DMS53 (cell line): ENCODE results near the gene BMERB1.
"Not testable (repeated sequence)": the region's sequence is repeated elsewhere in the genome, so short reads cannot be mapped to it uniquely, and the experiment has no call there.

ENCODE experiments used
- DNase-seq: peaks from one replicate; lab custom pipeline; 2025; lab: John Stamatoyannopoulos, UW

BMERB1 gene

DNA sequence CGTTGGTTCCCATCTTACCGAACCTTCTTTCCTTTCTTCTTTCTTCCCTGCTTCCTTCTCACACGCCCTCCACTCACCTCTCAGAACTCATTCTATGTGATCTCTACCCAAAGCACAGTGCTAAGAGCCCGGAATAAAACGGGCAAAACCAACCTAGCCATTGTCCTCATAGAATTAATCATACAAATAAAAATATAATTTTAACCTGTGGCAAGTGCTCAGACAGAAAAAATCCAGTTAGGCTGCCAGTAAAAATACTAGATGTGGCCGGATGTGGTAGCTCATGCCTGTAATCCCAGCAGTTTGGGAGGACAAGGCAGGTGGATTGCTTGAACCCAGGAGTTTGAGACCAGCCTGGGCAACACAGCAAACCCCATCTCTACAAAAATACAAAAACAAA lies 27.0 kb downstream of the BMERB1 start:
- DNase-seq = no peak

DNA sequence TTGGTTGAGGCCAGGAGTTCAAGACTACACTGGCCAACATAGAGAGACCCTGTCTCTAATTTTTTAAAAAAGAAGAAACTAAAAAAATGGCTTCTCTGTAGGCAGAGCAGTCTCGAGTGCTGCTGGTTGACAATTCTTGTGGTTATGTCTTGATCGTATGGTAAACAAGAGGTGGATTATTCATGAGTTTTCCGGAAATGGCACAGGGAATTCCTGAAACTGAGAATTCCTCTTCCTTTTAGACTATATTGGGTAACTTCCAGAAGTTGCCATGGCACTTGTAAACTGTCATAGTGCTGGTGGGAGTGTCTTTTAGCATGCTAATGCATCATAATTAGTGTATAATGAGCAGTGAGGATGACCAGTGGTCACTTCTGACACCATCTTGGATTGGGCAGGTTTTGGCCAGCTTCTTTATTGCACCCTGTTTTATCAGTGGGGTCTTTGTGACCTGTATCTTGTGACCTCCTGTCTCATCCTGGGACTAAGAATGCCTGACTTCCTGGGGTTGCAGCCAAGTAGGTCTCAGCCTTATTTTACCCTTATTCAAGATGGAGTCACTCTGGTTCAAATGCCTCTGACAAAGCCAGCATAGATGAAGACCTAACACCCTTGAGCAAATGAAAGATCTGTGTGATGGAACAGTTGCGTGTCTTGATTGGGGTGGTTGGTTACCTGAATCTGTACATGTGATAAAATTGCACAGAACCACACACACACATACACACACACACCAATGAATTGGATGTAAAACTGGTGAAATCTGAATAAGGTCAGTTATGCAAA lies 30.2 kb downstream of the BMERB1 start:
- DNase-seq = no peak

DNA sequence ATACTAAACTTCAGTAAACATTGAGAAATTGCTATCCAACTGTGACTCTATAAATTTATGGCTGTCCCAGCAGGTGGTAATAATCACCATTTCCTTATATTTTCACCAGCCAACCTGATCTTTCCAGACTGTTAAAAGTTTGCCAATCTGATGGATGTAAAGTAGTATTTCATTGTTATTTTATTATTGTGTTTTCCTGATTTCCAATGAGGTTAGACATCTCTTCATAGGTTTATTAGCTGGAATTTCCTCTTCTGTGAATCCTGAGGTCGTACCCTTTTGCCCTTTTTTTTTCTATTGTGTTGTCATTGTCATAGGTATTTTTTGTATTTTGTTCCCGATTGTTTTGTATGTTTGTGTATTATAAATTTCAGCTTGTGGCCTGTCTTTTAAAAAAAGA lies 31.7 kb downstream of the BMERB1 start:
- DNase-seq = no peak

DNA sequence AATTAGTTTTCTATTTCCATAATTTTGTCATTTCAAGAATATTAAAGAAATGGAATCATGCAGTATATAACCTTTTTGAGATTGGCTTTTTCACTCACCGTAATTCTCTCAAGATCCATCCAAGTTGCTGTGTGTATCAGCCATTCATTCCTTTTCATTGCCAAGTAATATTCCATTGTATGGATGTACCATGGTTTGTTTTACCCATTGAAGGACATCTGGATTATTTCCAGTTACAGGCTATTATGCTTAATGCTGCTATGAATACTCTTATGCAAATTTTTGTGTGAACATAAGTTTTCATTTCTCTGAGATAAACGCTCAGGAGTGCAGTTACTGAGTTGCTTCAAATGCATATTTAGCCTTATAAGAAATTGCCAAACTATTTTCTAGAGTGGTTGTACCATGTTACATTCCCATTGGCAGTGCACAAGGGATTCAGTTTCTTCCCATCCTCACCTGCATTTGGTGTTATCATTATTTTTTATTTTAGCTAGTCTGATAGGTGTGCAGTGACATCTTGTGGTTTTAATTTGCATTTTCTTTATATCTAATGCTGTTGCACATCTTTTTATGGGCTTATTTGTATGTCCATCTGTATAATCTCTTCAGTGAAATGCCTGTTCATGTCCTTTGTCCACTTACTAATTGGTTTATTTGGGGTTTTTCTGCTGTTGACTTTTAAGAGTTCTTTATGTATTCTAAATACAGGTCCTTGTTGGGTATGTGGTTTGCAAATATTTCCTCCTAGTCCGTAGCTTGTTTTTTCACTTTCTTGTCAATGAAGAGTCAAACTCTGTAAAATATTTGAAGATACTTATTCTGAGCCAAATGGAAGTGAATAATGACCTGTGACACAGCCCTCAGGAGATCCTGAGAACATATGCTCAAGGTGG lies 32.7 kb downstream of the BMERB1 start:
- DNase-seq = peak; percentile 38

DNA sequence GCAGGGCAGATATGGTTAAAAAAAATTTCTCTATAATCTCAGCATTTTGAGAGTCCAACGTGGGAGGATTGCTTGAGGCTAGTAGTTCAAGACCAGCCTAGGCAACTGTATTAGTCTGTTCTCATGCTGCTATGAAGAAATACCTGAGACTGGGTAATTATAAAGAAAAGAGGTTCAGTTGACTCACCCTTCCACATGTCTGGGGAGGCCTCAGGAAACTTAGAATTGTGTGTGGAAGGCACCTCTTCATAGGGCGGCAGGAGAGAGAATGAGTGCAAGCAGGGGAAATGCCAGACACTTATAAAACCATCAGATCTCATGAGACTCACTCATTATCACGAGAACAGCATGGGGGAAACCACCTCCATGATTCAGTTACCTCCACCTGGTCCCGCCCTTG lies 42.6 kb downstream of the BMERB1 start:
- not testable (repeated sequence) for DNase-seq

DNA sequence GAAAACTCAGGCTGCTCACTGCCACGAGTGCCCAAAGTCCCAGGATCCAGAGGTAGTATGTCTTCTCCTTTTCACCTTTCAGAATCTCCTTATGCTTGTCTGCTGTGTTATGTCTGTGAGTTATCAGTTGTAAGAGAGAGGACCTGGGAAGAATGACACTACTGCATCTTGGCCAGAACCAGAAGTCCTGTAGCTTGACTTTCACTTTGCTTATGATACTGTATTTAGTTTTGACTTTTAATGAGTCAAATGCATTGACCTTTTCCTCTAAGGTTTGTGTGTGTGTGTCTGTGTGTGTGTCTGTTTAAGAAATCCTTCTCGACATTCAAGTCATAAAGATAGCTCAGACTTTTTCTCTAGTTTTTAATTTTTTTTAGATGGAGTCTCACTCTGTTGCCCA lies 43.4 kb downstream of the BMERB1 start:
- DNase-seq = no peak

DNA sequence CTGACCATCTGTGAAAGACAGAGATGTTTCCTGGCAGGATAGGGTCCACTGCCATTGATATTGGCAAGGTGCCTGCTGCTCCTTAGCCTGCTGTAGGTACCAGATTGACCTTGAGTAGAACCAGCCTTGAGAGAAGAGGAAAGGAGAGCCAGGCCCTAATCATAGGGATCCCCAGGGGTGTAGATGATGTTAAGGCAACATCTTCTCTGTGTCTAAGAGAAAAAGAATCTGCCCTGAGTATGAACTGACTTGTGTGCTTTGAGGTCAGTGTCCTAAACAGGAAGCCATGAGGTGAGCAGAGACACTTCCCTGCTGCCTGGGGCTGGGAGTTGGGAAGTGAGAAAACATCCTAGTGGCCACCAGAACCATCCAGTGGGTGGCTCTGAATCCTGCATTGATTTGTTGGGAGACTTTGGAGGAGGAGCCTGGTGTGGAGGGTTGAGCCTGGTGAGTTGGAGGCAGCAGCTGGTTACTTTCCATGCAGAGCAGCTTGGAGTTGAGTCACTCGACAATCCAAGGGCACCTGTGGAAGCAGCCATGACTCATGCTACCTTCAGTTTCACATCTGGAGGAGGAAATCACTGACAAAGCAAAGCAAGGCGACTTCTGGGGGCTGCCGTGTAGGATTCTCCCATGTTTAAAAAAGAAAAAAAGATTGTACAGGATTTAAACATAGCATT lies 47.8 kb downstream of the BMERB1 start:
- peak; percentile 98 for DNase-seq

DNA sequence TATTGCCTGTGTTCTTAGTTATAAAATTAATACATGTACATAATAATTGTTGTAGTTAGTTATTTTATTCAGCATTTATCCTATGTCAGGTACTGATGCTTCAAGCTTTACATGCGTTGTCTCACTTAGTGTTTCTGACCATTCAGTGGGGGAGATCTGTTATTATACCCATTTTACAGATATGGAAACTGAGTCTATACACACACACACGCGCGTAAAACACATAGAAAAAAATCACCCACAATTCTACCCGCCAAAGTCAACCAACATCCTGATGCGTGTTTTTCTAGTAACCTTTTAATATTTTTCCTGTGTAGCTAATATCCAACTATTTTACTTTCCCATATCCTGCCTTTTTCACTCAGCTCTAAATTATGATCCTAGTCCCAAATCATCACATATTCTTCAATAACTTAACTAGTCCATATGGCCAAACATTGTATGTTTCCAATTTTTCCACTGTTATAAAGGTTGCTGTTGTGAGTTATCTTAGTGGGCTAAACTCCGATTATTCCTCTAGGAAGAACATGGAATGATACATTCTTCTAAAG lies 48.4 kb downstream of the BMERB1 start:
- DNase-seq = no peak

DNA sequence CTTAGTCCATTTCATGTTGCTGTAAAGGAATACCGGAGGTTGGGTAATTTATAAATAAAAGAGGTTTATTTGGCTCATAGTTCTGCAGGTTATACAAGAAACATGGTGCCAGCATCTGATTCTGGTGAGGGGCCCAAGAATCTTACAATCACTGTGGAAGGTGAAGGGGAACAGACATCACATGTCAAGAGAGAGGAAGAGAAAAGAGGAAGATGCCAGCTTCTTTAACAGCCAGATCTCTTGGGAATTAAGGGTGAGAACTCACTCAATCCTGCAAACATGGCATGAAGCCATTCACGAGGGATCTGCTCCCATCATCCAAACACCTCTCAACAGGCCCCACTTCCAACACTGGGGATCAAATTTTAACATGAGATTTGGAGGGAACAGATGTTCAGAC lies 49.5 kb downstream of the BMERB1 start:
- no peak for DNase-seq

DNA sequence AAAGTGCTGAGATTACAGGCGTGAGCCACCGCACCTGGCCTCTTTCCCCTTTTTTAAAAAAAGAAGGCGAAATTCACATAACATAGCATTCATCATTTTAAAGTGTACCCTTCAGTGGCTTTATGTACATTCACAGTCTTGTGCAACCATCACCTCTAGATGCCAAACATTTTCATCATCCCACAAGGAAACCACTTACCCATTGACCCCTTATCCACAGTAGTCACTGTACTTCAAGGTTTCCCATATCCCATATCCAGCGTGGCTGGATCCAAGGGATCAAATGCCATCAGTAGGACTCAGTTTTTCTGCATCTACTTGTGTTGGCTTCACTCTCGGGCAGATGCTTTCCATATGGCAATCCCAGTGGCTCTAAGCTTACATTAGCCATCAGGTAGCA lies 50.3 kb downstream of the BMERB1 start:
- DNase-seq = no peak

DNA sequence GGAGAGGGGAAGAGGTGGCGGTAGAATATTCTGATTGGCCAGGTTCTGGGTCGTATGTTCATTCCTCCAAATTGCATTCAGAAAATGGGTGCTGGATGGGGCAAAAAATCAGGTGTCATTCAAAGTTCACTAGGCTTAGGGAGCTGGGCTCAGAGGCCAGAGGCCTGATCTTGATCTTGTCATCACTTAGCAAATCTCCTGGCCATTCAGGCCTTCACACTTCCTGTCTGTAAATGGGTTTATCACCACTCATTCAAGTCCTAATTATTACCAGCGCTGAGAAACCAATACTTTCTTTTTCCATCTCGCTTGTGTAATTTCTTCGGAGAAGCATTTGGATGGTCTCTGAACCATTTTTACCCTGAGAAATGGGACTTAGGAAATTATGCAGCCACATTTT lies 50.8 kb downstream of the BMERB1 start:
- no peak for DNase-seq

DNA sequence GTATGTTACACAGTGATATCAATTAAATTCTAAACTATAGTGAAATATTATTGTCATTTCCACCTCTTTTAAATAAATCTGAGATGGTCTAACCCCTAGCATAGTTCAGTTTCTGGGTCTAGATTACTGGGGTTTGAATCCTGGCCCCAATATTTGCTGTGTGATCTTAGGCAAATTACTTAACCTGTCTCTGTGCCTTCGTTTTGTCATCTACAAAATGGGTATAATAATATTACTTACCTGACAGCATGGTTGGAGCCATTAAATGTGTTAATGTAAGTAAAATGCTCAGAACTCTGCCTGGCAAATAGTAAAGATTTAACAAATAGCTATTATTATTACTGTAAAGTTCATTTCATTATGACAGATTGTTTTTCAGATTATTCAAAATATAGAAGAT lies 52.3 kb downstream of the BMERB1 start:
- DNase-seq = no peak

DNA sequence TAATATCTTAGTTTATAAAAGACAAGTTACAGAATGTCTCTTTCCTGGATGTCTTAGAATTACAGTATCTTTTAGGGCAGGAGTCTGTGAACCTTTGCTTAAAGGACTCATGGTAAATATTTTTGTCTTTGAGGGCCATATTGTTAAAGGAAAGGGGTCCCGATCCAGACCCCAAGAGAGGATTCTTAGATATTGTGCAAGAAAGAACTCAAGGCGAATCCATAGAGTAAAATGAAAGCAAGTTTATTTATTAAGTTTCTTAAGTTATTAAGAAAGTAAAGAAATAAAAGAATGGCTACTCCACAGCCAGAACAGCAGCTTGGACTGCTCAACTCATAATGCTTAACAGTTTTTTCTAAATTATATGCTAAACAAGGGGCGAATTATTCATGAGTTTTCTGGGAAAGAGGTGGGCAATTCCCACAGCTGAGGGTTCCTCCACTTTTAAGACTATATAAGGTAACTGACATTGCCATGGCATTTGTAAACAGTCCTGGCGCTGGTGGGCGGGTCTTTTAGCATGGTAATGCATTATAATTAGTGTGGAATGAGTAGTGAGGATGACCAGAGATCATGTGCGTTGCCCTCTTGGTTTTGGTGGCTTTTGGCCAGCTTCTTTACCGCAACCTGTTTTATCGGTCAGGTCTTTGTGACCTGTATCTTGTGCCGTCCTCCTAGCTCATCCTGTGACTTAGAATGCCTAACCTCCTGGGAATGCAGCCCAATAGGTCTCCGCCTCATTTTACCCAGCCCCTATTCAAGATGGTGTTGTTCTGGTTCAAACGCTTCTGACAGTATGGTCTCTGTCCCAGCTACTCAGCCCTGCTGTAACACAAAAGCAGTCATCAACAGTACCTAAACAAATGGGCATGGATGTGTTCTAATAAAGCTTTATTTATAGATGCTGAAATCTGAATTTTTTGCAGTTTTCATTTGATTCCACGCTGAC lies 53.2 kb downstream of the BMERB1 start:
- no peak for DNase-seq

DNA sequence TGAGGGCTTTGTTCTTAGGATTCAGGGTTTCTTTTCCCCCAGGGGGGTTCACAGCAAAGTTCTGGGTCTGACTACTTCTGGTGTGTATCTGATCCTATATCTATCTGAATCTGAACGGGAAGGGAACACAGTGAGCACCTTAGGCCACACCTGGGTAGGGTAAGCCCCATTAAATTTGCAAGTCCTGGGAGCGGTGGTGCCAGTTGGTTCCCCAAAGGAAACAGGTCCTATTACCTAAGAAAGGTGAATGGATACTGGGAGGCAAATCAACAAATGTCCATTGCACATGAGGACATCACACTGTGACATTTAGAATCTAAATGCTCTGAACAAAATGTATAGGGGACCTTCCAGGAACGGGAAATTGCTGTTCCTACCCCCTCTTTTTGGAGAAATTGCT lies 54.6 kb downstream of the BMERB1 start:
- no peak for DNase-seq

DNA sequence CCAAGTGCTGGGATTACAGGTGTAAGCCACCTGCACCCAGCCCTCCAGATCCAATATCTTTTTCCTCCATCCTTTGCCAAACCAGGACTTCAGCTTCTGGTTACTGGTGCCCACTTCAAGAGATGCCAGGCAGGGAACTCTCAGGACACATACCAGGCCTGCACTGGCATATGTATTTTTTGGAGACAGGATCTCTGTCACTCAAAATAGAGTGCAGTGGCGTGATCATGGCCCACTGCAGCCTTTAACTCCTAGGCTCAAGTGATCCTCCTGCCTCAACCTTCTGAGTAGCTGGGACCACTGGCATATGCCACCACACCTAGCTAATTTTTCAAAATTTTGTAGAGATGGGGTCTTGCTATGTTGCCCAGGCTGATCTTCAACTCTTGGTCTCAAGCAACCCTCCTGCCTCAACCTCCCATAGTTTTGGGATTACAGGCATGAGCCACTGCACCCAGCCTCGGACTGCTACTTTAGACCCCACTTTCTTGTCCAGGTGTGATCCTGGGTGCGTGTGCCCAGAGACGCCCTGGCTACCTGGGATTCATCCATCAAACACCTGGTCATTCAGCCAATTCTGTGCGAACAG lies 55.8 kb downstream of the BMERB1 start:
- no peak for DNase-seq

DNA sequence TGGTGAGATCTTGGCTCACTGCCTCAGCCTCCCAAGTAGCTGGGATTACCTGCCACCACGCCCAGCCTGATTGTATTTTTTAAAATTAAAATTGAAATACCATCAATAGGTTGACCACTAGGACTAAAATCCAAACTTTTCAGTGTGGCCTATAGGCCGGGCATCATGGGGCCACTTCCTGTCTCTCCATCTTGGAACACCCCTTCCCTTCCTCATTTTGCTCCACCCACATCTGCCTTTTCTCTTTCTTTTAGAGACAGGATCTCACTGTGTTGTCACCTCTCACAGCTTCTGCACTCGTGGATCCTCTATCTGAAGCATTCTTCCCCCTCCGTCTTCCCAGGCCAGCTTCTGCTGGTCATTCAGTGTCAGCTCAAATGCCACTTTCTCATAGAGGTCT lies 57.0 kb downstream of the BMERB1 start:
- DNase-seq = no peak

DNA sequence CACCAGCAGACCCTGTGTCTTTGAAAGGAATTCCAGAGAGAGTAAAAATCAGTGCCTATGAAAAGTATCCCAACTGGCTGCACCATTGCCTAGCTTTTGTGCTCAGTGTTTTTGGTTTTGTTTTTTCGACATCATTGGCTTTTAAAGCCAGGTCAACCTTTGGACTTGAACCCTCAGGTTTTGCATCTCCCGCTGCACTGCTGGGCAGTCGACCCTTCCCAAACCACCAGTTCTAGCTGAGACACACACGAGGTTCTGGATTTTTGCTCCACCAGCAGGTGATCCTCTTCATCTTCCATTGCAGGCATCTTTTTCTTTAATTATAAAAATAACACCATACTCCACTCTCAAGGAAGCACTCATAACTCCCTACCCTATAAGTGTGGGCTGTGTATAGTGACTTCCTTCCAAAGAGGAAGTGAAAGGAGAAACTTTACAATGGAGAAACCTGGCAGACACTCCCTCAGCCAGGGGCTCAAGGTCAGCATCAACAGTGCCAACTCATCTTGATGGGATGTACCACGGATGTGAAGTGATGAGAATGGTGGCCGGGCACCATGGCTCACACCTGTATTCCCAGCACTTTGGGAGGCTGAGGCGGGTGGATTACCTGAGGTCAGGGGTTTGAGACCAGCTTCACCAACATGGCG lies 57.8 kb downstream of the BMERB1 start:
- DNase-seq = no peak

DNA sequence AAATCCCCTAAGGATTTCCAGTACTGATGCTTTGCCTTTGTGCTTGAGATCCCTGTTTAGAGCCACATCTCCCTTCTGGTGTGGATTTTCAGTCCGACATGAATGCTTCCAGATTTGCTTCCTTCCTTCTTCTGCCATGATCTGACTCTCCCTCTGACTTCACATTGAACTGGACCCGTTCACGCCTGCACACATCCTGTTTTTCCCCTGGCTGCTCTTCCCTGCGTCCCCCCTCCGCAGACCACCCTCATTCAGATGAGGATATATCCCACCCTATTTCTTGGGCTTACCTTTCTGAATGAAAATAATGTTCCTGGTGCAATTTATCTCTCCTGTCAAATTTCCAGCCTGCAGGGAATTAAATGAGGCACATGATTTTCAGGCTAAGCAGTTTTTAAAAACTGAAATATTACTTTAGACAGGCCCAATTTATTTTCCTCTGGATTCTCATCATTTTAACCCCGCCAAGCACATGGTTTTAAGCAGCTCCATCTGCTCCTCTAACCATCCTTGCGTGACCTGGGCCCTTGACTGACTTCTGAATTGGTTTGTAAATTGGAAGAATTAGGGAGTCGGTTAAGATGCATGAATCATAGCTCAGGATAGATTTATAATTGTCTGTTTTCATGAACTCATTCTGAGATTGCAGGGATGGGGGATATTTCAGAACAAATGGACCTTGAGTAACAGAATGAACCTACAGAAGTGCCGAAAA lies 59.2 kb downstream of the BMERB1 start:
- no peak for DNase-seq

DNA sequence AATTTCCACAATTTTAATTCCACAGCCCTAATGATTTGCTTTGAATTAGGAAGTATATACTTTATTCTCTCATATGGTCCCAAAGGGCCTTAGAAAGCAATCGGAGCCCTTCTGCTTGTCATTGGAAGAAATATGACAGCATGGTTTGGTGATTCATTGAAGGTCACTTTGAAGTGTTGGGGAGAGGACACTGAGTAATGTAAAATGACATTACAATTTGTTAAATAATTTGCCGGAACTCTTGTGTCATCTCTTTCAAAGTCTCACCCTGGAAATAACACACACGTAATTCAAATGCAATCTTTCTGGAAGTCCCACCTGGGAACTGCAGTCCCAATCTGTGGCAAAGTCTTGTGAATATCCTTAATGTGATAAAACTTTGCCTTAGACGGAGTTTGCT lies 59.8 kb downstream of the BMERB1 start:
- DNase-seq = no peak

DNA sequence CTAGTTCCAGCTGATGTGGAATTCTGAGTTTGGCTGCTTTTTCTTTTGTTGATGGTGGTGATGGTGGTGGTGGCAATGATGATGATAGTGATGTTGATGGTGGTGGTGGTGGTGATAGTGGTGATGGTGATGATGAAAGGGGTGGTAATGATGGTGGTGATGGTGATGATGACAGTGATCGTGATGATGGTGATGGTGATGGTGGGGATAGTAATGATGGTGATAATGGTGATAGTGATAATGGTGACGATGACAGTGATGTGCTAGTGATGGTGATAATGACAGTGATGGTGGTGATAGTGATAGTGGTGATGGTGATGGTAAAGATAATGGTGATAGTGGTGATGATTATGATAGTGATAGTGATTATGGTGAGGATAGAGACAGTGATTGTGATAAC lies 61.5 kb downstream of the BMERB1 start:
- no peak for DNase-seq
